Cardiac muscle cell (in vitro differentiated cells and primary cell): ENCODE results near the gene IZUMO4. TPM values are rescaled to one million over a fixed set of nuclear protein-coding genes. Genes with fewer than 3 reads are reported as not detected.
"Not testable (repeated sequence)": the region's sequence is repeated elsewhere in the genome, so short reads cannot be mapped to it uniquely, and the experiment has no call there.

ENCODE experiments used
- DNase-seq, 2 donors: peaks; one replicate each; pipeline versions ENCODE4 v3.0.0 to v3.0.0-alpha.2; 2010 to 2017; ENCODE audit warnings: low read depth in 1 of 2, low spot score in 1 of 2
- H3K27ac ChIP-seq: fragments of 200-600 bp; sonication (generic); 2 replicates; pipeline ENCODE4 v1.5.1; 2016
- H3K27me3 ChIP-seq: fragments of 200-600 bp; sonication (generic); 2 replicates; pipeline ENCODE4 v1.6.0; 2016; ENCODE audit warnings: control low read depth
- H3K36me3 ChIP-seq: fragments of 200-600 bp; sonication (generic); 2 replicates; pipeline ENCODE4 v1.5.1; 2016; ENCODE audit warnings: control low read depth
- H3K4me1 ChIP-seq: fragments of 200-600 bp; sonication (generic); 2 replicates; pipeline ENCODE4 v1.8.1; 2017; ENCODE audit warnings: low read depth, mild to moderate bottlenecking, mixed run types
- H3K4me3 ChIP-seq: fragments of 200-600 bp; sonication (generic); 2 replicates; pipeline ENCODE4 v1.5.1; 2016; ENCODE audit warnings: mild to moderate bottlenecking
- H3K9me3 ChIP-seq: fragments of 200-600 bp; sonication (generic); 2 replicates; pipeline ENCODE4 v1.5.1; 2017; ENCODE audit warnings: low read depth, mild to moderate bottlenecking, control low read depth
- CTCF ChIP-seq: IDR thresholded peaks from 2 replicates; pipeline ENCODE4 v1.5.1; 2012; ENCODE audit warnings: low read depth, mild to moderate bottlenecking, low read length
- polyA plus RNA-seq: library from polyadenylated mRNA; unstranded; fragments of >200 nt; fragmentation: Nextera tagmentation; extraction: Ambion mirVana; gene quantifications from 2 replicates; pipeline ENCODE4 v1.2.1, GENCODE V29; 2016
- total RNA-seq: library from RNA; depleted of rRNA; stranded (reverse); fragments of >200 nt; gene quantifications from 2 replicates; pipeline ENCODE4 v1.2.3, GENCODE V29; 2016

IZUMO4 gene
- total and polyA plus RNA-seq, 2 experiments from 2014 or later = 2.6 to 10.5 TPM

GRCh38 chr19:2089001-2089711 lies 7.6 kb upstream of the IZUMO4 start:
- Histone ChIP-seq H3K9me3 (no peaks in the 10 kb centered on the region), H3K27ac (peak overlapping the region; percentile 34), H3K27me3 (no peaks in the 10 kb centered on the region), H3K4me3 (no peak overlapping the region), H3K36me3 (no peaks in the 10 kb centered on the region), H3K4me1 (no peaks in the 10 kb centered on the region)
- TF ChIP-seq CTCF = no peak
- no peak for DNase-seq

DNA sequence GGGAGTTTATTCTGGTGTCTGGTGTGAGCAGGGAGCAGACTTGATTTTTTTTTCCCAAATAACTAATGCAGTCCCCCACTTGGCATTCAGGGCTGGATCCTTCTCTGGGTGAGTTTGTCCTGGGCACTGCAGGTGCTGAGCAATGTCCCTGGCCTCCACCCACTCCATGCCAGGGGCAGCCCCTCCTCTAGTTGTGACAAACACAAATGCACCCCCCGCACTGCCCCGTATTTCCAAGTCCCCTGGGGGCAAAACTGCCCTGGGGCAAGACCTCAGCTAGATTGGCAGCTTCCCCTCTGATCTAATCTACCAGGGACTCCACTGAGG lies 7.0 kb upstream of the IZUMO4 start:
- H3K4me3 ChIP-seq = no peak overlapping the region
- H3K27ac ChIP-seq = no peak overlapping the region
- no peaks in the 10 kb centered on the region for H3K9me3 ChIP-seq
- no peaks in the 10 kb centered on the region for H3K27me3 ChIP-seq
- DNase-seq = no peak
- H3K4me1 ChIP-seq = no peaks in the 10 kb centered on the region
- no peaks in the 10 kb centered on the region for H3K36me3 ChIP-seq
- TF ChIP-seq CTCF = no peak

DNA sequence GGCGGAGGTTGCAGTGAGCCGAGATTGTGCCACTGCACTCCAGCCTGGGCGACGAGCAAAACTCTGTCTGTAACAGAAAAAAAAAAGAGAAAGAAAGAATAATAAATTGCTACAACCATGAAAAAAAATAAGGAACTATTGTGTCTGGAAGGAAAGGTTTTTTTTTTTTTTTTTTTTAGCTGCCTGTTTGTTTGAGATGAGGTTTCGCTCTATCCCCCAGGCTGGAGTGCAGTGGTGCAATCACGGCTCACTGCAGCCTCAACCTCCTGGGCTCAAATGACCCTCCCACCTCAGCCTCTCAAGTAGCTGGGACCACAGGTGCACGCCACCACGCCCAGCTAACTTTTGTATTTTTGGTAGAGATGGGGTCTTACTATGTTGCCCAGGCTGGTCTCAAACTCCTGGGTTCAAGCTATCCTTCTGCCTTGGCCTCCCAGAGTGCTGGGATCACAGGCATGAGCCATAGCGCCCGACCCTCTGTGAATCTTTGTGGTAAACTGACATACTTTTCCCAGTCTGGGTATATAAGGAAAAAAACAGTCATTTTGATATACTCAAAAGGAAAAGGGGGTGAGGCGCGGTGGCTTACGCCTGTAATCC lies 4.7 kb upstream of the IZUMO4 start:
- H3K9me3 ChIP-seq, H3K27me3 ChIP-seq, DNase-seq, H3K4me3 ChIP-seq, H3K36me3 ChIP-seq, H3K27ac ChIP-seq, H3K4me1 ChIP-seq: not testable (repeated sequence)

GRCh38 chr19:2096034-2096479 lies 658 bp upstream of the IZUMO4 start, which contains the start of gene MOB3A:
TSS of gene MOB3A (minus strand) at chr19:2096326. CDS start at chr19:2078560, 17,766 bp downstream.
- Histone ChIP-seq H3K27me3 (no peaks in the 10 kb centered on the region), H3K4me3 (peak within 1 kb of the TSS; percentile 53), H3K9me3 (no peaks in the 10 kb centered on the region), H3K27ac (peak within 1 kb of the TSS; percentile 83), H3K36me3 (no peaks in the 10 kb centered on the region), H3K4me1 (peaks cover 4% of the 10 kb centered on the region)
- peak; percentile 49 for TF ChIP-seq CTCF
- DNase-seq = peak; percentile 90 to 96

DNA sequence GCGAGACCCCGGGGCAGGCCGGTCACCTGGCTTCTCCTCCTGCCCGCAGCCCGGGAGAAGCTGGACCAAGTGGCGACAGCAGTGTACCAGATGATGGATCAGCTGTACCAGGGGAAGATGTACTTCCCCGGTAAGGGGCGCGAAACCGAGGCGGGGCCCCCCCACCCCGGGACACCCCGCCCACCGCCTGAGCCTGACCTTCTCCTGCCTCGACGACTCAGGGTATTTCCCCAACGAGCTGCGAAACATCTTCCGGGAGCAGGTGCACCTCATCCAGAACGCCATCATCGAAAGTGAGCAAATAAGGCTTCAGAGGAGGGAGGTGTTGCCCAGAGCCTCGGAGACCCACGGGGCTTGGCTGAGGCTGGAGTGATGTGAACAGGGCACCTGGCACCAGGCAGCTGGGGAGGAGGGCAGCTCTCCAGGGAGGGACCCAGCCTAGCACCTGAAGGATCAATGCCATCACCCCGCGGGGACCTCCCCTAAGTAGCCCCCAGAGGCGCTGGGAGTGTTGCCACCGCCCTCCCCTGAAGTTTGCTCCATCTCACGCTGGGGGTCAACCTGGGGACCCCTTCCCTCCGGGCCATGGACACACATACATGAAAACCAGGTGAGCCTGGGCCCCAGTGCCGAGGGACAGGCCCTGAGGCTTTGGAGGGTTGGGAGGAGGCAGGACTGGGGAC lies 629 bp downstream of the IZUMO4 start:
- no peaks in the 10 kb centered on the region for H3K27me3 ChIP-seq
- H3K4me1 ChIP-seq = peaks cover 4% of the 10 kb centered on the region
- H3K9me3 ChIP-seq = no peaks in the 10 kb centered on the region
- H3K27ac ChIP-seq = no peak overlapping the region
- H3K4me3 ChIP-seq = peak overlapping the region; percentile 19
- TF ChIP-seq CTCF = no peak
- DNase-seq = no peak
- H3K36me3 ChIP-seq = peaks cover 5% of the 10 kb centered on the region

- H3K4me3 ChIP-seq = no peak overlapping the region
- DNase-seq = no peak
- no peak for TF ChIP-seq CTCF
- no peaks in the 10 kb centered on the region for H3K27me3 ChIP-seq
- peaks cover 5% of the 10 kb centered on the region for H3K36me3 ChIP-seq
- peaks cover 4% of the 10 kb centered on the region for H3K4me1 ChIP-seq
- H3K27ac ChIP-seq = no peak overlapping the region
- no peaks in the 10 kb centered on the region for H3K9me3 ChIP-seq
Observed at GRCh38 chr19:2097886-2098327, 1.2 kb downstream of the IZUMO4 start.
